BJ (cell line): ENCODE results near the gene PRKAG2. TPM values are rescaled to one million over a fixed set of nuclear protein-coding genes. Genes with fewer than 3 reads are reported as not detected.

ENCODE experiments used
- CTCF ChIA-PET: fragments of 350-600 bp; formaldehyde crosslinking; extraction: SDS; loops from one replicate; lab custom pipeline; 2021; ENCODE audit warnings: antibody characterized with exemption, inconsistent platforms; lab: Yijun Ruan, JAX
- POLR2A ChIA-PET: fragments of 300-600 bp; sonication (Branson Sonifier 250); formaldehyde crosslinking; extraction: SDS; loops from one replicate; lab custom pipeline; 2021; ENCODE audit warnings: antibody characterized with exemption; lab: Charles Lee
- DNase-seq: peaks from one replicate; pipeline ENCODE4 v3.0.0-alpha.2; 2011; ENCODE audit warnings: low read depth
- H3K27me3 ChIP-seq: 2 replicates; pipeline ENCODE4 v1.6.0; 2011; ENCODE audit warnings: low read length; ENCODE audit not compliant: control insufficient read depth, insufficient read depth
- H3K36me3 ChIP-seq: 2 replicates; pipeline ENCODE4 v1.5.1; 2011; ENCODE audit warnings: low read length; ENCODE audit not compliant: control insufficient read depth, insufficient read depth
- H3K4me3 ChIP-seq: 2 replicates; pipeline ENCODE4 v1.5.1; 2011; ENCODE audit warnings: low read depth, mild to moderate bottlenecking, control low read depth, low read length
- CTCF ChIP-seq: IDR thresholded peaks from 2 replicates; pipeline ENCODE4 v1.5.1; 2011; ENCODE audit warnings: low read depth, mild to moderate bottlenecking, control low read depth, inconsistent platforms, low read length, moderate library complexity; ENCODE audit not compliant: insufficient read depth
- polyA plus RNA-seq: library from polyadenylated mRNA; depleted of rRNA; stranded (reverse); fragments of >200 nt; gene quantifications from 2 replicates; pipeline ENCODE4 v1.2.3, GENCODE V29; 2011

Gene PRKAG2
- polyA plus RNA-seq, 1 experiment, result 11.3 TPM

DNA sequence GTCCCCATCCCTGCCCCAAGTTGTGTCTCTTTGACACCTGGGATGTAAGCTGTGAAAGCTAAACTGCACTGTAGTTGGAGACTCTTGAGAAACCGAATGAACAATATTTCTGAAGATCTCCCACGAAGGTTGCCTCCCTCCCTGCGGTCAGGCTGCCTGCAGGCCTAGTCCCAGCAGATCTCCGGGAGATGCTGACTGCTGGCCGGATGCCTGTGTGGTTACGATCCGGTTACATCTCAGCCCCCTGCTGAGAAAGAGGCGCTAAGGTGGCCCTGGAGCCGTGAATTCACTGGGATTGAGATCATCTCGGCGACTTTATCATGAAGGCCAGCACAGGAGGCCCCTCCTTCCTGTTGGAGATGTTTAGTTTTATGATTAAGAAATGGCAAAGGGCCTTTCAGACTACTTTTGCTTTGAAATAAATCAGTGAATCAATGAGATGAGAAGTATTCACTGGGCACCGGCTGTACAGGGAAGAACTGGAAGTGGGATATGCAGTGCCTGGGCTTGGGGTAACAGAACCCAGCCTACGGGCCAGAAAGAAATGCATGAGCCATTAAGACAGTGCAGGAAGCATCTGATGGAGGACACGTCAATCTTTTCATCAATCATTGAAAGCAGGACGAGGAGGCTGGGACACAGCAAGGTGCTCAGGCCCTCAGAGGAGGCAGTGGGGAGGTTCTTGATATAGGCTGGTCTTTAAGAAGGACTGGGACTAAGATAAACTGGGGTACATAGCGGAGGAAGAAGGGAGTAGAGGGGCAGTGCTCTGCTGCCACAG, 177.6 kb downstream of the PRKAG2 start:
- CTCF ChIA-PET, result no interaction called here
- no peak for TF ChIP-seq CTCF
- H3K27me3 ChIP-seq, result no peaks in the 10 kb centered on the region
- no peak for DNase-seq
- POLR2A ChIA-PET, result no interaction called here
- no peak overlapping the region for H3K4me3 ChIP-seq
- H3K36me3 ChIP-seq, result no peaks in the 10 kb centered on the region

DNA sequence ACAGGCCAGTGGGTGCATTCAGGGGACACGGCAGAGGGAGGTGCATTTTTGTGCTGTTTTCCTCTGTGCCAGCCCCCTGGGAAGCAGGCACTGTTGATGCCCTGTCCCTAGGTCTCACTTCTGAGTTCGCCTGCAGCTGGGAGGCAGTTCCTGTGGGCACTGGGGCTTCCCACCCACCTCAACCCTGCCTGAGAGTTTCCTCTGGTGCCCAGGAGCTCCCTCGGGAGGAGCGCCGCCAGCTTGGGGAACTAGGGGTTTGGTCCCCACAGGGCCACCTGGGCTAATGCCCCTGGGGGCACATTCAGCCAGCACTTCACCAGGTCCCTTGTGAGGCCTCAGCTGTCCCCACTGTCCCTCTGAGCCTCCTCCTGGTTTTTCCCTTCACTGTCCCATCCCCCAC, 179.0 kb downstream of the PRKAG2 start:
- DNase-seq, result no peak
- POLR2A ChIA-PET, result no interaction called here
- no peak overlapping the region for H3K4me3 ChIP-seq
- CTCF ChIA-PET, result interaction anchor here (1.2 kb wide), 1 partner anchor 7 kb away, joined by 3 read pairs; no protein-coding TSS in a partner anchor
- no peak for TF ChIP-seq CTCF
- no peaks in the 10 kb centered on the region for H3K36me3 ChIP-seq
- no peaks in the 10 kb centered on the region for H3K27me3 ChIP-seq

GRCh38 chr7:151697515-151697895, 179.4 kb downstream of the PRKAG2 start:
- H3K36me3 ChIP-seq, result no peaks in the 10 kb centered on the region
- no peak overlapping the region for H3K4me3 ChIP-seq
- CTCF ChIA-PET, result interaction anchor here (0.7 to 1.2 kb wide), 2 partner anchors 8 to 47 kb away, joined by 3 read pairs; no protein-coding TSS in a partner anchor
- no peaks in the 10 kb centered on the region for H3K27me3 ChIP-seq
- POLR2A ChIA-PET, result no interaction called here
- DNase-seq, result no peak
- TF ChIP-seq CTCF, result no peak

GRCh38 chr7:151696721-151697514, 180.0 kb downstream of the PRKAG2 start:
- Histone ChIP-seq H3K4me3 (no peak overlapping the region), H3K36me3 (no peaks in the 10 kb centered on the region), H3K27me3 (no peaks in the 10 kb centered on the region)
- POLR2A ChIA-PET, result no interaction called here
- TF ChIP-seq CTCF, result no peak
- DNase-seq, result no peak
- CTCF ChIA-PET, result interaction anchor here (0.7 to 1.2 kb wide), 2 partner anchors 8 to 48 kb away, joined by 3 read pairs; no protein-coding TSS in a partner anchor

DNA sequence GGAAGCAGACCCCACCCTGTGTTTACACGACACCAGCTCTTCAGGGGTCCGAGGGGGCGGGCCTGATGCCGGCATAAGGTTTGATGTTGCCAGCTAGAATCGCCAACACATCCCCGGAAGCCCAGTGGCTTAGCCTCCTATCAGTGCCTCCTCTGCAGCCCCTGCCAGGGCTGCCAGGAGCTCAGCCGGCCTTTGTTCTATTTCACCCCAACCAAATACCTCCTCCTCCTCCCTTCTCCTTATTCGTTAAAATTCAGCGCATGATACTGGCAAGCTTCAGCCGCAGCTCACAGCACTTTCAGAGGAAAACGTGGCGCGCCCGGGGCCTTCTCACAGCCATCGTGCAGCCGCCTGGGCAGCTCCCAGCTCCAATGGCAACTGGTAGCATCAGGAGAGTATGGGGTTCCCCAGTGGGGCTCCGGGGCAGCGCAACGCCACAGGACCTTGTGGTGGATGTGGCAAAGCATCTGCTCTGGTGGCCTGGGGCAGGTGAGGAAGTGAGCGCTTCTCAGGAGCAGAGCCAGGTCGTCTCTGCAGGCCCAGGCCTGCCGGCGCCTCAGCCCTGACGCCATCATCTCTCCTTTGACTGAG, 180.9 kb downstream of the PRKAG2 start:
- no peak for TF ChIP-seq CTCF
- Histone ChIP-seq H3K4me3 (no peak overlapping the region), H3K36me3 (no peaks in the 10 kb centered on the region), H3K27me3 (no peaks in the 10 kb centered on the region)
- ChIA-PET POLR2A (no interaction called here), CTCF (interaction anchor here (0.8 to 0.9 kb wide), 2 partner anchors 32 to 62 kb away, joined by 3 to 4 read pairs; no protein-coding TSS in a partner anchor)
- DNase-seq, result no peak
